ENCODE measurements around the gene KPNA2. TPM values are rescaled to one million over a fixed set of nuclear protein-coding genes. Genes with fewer than 3 reads are reported as not detected.

Gene KPNA2
- total and polyA plus RNA-seq, 2 of the 13 experiments (the other 11 are each of a cell fraction or from before 2014, with no cell fraction given), result 111 to 305 TPM

DNA sequence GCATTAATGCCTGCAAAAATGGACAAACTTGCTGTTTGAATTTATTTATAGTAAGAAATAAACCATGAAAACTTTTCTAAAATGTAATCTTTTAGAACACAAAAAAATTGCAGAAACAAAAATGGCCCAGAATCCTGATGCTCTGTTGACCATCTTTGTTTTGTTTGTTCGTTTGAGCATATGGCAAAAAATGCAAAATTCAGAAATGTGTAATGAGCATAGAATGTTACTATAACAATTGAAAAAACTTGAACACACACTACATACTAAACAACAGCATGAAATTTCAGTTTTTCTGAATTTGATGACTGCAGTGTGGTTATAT, 1.1 kb upstream of the KPNA2 start (continued):
- TF ChIP-seq, protein P1, sequence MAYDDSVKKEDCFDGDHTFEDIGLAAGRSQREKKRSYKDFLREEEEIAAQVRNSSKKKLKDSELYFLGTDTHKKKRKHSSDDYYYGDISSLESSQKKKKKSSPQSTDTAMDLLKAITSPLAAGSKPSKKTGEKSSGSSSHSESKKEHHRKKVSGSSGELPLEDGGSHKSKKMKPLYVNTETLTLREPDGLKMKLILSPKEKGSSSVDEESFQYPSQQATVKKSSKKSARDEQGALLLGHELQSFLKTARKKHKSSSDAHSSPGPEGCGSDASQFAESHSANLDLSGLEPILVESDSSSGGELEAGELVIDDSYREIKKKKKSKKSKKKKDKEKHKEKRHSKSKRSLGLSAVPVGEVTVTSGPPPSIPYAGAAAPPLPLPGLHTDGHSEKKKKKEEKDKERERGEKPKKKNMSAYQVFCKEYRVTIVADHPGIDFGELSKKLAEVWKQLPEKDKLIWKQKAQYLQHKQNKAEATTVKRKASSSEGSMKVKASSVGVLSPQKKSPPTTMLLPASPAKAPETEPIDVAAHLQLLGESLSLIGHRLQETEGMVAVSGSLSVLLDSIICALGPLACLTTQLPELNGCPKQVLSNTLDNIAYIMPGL (CRISPR knock-in tag; IDR thresholded peaks at IDR 0.05; ENCODE audit: borderline replicate concordance in 1 of 2, low read depth in 1 of 2), result 0 out of 4 replicates have a peak, but pooled peaks of 1 of the 2 experiments have one; percentile 9
- no peak for TF ChIP-seq SCMH1 (CRISPR knock-in tag; IDR thresholded peaks at IDR 0.05; ENCODE audit: borderline replicate concordance)
- TF ChIP-seq HMG20A (CRISPR knock-in tag; IDR thresholded peaks at IDR 0.05; ENCODE audit: borderline replicate concordance), result 0 out of 2 replicates have a peak, but pooled peaks have one; percentile 2
- no peak for TF ChIP-seq ZNF232 (CRISPR knock-in tag; IDR thresholded peaks at IDR 0.05; ENCODE audit: borderline replicate concordance)
- TF ChIP-seq, protein P2, sequence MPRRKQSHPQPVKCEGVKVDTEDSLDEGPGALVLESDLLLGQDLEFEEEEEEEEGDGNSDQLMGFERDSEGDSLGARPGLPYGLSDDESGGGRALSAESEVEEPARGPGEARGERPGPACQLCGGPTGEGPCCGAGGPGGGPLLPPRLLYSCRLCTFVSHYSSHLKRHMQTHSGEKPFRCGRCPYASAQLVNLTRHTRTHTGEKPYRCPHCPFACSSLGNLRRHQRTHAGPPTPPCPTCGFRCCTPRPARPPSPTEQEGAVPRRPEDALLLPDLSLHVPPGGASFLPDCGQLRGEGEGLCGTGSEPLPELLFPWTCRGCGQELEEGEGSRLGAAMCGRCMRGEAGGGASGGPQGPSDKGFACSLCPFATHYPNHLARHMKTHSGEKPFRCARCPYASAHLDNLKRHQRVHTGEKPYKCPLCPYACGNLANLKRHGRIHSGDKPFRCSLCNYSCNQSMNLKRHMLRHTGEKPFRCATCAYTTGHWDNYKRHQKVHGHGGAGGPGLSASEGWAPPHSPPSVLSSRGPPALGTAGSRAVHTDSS (CRISPR knock-in tag; conservative IDR thresholded peaks at IDR 0.05), result no peak
- no peak for TF ChIP-seq ZNF83 (CRISPR knock-in tag; IDR thresholded peaks at IDR 0.05; ENCODE audit: borderline replicate concordance)
- no peak for TF ChIP-seq MAFG (CRISPR knock-in tag; IDR thresholded peaks at IDR 0.05)
- no peak for TF ChIP-seq NFKB2 (CRISPR knock-in tag; IDR thresholded peaks at IDR 0.05; ENCODE audit: borderline replicate concordance)
- TF ChIP-seq NONO (IDR thresholded peaks at IDR 0.05), result no peak
- TF ChIP-seq NONO (CRISPR knock-in tag; conservative IDR thresholded peaks at IDR 0.05), result no peak
- no peak for TF ChIP-seq ZNF670 (CRISPR knock-in tag; IDR thresholded peaks at IDR 0.05; ENCODE audit: borderline replicate concordance)
- TF ChIP-seq KDM4B (CRISPR knock-in tag; IDR thresholded peaks at IDR 0.05), result no peak
- no peak for TF ChIP-seq ZSCAN20 (CRISPR knock-in tag; IDR thresholded peaks at IDR 0.05; ENCODE audit: borderline replicate concordance)
- TF ChIP-seq, protein P3, sequence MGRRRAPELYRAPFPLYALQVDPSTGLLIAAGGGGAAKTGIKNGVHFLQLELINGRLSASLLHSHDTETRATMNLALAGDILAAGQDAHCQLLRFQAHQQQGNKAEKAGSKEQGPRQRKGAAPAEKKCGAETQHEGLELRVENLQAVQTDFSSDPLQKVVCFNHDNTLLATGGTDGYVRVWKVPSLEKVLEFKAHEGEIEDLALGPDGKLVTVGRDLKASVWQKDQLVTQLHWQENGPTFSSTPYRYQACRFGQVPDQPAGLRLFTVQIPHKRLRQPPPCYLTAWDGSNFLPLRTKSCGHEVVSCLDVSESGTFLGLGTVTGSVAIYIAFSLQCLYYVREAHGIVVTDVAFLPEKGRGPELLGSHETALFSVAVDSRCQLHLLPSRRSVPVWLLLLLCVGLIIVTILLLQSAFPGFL (CRISPR knock-in tag; IDR thresholded peaks at IDR 0.05), result no peak
- no peak for TF ChIP-seq KDM3A (CRISPR knock-in tag; IDR thresholded peaks at IDR 0.05; ENCODE audit: low read depth)
- TF ChIP-seq, protein P4, sequence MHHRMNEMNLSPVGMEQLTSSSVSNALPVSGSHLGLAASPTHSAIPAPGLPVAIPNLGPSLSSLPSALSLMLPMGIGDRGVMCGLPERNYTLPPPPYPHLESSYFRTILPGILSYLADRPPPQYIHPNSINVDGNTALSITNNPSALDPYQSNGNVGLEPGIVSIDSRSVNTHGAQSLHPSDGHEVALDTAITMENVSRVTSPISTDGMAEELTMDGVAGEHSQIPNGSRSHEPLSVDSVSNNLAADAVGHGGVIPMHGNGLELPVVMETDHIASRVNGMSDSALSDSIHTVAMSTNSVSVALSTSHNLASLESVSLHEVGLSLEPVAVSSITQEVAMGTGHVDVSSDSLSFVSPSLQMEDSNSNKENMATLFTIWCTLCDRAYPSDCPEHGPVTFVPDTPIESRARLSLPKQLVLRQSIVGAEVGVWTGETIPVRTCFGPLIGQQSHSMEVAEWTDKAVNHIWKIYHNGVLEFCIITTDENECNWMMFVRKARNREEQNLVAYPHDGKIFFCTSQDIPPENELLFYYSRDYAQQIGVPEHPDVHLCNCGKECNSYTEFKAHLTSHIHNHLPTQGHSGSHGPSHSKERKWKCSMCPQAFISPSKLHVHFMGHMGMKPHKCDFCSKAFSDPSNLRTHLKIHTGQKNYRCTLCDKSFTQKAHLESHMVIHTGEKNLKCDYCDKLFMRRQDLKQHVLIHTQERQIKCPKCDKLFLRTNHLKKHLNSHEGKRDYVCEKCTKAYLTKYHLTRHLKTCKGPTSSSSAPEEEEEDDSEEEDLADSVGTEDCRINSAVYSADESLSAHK (CRISPR knock-in tag; IDR thresholded peaks at IDR 0.05; ENCODE audit: borderline replicate concordance), result no peak
- TF ChIP-seq, protein P5, sequence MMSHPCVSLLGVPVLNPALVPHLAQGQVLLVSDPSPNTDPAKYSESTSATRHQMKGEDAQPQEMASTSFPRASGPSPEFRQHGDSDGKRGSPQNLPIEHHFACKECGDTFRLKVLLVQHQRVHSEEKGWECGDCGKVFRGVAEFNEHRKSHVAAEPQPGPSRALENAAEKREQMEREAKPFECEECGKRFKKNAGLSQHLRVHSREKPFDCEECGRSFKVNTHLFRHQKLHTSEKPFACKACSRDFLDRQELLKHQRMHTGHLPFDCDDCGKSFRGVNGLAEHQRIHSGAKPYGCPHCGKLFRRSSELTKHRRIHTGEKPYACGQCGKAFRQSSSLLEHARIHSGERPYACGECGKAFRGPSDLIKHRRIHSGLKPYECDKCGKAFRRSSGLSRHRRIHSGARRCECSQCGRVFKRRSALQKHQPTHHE (CRISPR knock-in tag; IDR thresholded peaks at IDR 0.05; ENCODE audit: borderline replicate concordance), result no peak
- TF ChIP-seq HNRNPLL (IDR thresholded peaks at IDR 0.05; ENCODE audit: low read depth, low read length, poor library complexity, severe bottlenecking), result no peak
- TF ChIP-seq ZNF790 (CRISPR knock-in tag; IDR thresholded peaks at IDR 0.05; ENCODE audit: borderline replicate concordance), result no peak
- TF ChIP-seq ZNF30 (CRISPR knock-in tag; IDR thresholded peaks at IDR 0.05), result no peak
- no peak for TF ChIP-seq ZNF839 (CRISPR knock-in tag; IDR thresholded peaks at IDR 0.05; ENCODE audit: borderline replicate concordance)
- TF ChIP-seq BRD4 (CRISPR knock-in tag; IDR thresholded peaks at IDR 0.05), result no peak
- TF ChIP-seq ZIK1 (CRISPR knock-in tag; IDR thresholded peaks at IDR 0.05; ENCODE audit: borderline replicate concordance, low read depth), result no peak

Measured in HepG2 (cell line).